ENCODE results near the gene LDLRAP1. TPM values are rescaled to one million over a fixed set of nuclear protein-coding genes. Genes with fewer than 3 reads are reported as not detected.

LDLRAP1 gene
- total and polyA plus RNA-seq, 9 of the 15 experiments (the other 6 are each of a cell fraction or from before 2014, with no cell fraction given): 0.56 to 29.6 (median 16.2) TPM

DNA sequence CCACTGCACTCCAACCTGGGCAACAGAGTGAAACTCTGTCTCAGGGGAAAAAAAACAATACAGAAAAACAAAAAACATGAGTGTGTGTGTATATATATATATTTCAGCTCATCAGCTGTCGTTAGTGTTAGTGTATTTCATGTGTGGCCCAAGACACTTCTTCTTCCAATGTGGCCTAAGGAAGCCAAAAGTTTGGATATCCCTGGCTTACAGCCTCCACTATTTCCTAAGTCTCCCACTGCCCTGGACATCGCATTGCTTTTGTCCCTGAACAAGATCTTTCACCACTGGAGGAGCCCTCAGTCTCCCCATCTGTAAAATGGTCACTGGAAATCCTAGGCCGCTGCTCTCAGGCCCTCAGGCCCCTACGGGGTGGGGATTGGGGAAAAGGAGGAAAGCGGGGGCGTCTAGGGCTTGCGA lies 391 bp upstream of the LDLRAP1 start (continued):
- TF ChIP-seq, protein P1, sequence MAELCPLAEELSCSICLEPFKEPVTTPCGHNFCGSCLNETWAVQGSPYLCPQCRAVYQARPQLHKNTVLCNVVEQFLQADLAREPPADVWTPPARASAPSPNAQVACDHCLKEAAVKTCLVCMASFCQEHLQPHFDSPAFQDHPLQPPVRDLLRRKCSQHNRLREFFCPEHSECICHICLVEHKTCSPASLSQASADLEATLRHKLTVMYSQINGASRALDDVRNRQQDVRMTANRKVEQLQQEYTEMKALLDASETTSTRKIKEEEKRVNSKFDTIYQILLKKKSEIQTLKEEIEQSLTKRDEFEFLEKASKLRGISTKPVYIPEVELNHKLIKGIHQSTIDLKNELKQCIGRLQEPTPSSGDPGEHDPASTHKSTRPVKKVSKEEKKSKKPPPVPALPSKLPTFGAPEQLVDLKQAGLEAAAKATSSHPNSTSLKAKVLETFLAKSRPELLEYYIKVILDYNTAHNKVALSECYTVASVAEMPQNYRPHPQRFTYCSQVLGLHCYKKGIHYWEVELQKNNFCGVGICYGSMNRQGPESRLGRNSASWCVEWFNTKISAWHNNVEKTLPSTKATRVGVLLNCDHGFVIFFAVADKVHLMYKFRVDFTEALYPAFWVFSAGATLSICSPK (IDR thresholded peaks at IDR 0.05; ENCODE audit: borderline replicate concordance): no peak
- 0 out of 2 replicates have a peak, but pooled peaks have one; percentile 7 for TF ChIP-seq ZNF24 (IDR thresholded peaks at IDR 0.05)
- no peak for TF ChIP-seq FOXA3 (CRISPR knock-in tag; conservative IDR thresholded peaks at IDR 0.05 in 1 of 2, IDR thresholded peaks at IDR 0.05 in 1 of 2)
- no peak for TF ChIP-seq FOXJ3 (CRISPR knock-in tag; IDR thresholded peaks at IDR 0.05)
- TF ChIP-seq TEAD4 (IDR thresholded peaks at IDR 0.05; ENCODE audit: low read length): no peak
- TF ChIP-seq TEAD4 (CRISPR knock-in tag; IDR thresholded peaks at IDR 0.05; ENCODE audit: borderline replicate concordance): no peak
- TF ChIP-seq, protein P2, sequence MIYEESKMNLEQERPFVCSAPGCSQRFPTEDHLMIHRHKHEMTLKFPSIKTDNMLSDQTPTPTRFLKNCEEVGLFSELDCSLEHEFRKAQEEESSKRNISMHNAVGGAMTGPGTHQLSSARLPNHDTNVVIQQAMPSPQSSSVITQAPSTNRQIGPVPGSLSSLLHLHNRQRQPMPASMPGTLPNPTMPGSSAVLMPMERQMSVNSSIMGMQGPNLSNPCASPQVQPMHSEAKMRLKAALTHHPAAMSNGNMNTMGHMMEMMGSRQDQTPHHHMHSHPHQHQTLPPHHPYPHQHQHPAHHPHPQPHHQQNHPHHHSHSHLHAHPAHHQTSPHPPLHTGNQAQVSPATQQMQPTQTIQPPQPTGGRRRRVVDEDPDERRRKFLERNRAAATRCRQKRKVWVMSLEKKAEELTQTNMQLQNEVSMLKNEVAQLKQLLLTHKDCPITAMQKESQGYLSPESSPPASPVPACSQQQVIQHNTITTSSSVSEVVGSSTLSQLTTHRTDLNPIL (CRISPR knock-in tag; IDR thresholded peaks at IDR 0.05): no peak
- TF ChIP-seq, protein P3, sequence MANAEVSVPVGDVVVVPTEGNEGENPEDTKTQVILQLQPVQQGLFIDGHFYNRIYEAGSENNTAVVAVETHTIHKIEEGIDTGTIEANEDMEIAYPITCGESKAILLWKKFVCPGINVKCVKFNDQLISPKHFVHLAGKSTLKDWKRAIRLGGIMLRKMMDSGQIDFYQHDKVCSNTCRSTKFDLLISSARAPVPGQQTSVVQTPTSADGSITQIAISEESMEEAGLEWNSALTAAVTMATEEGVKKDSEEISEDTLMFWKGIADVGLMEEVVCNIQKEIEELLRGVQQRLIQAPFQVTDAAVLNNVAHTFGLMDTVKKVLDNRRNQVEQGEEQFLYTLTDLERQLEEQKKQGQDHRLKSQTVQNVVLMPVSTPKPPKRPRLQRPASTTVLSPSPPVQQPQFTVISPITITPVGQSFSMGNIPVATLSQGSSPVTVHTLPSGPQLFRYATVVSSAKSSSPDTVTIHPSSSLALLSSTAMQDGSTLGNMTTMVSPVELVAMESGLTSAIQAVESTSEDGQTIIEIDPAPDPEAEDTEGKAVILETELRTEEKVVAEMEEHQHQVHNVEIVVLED (CRISPR knock-in tag; IDR thresholded peaks at IDR 0.05): no peak
- TF ChIP-seq ZNF140 (CRISPR knock-in tag; IDR thresholded peaks at IDR 0.05): no peak
- TF ChIP-seq RAD21 (CRISPR knock-in tag; conservative IDR thresholded peaks at IDR 0.05 in 1 of 2, IDR thresholded peaks at IDR 0.05 in 1 of 2): peak in 1 of 2 experiments; percentile 50; a peak in 2 of 4 replicates
- TF ChIP-seq TFAM (CRISPR knock-in tag; conservative IDR thresholded peaks at IDR 0.05): no peak
- no peak for TF ChIP-seq BDP1 (IDR thresholded peaks at IDR 0.05; ENCODE audit: insufficient read depth, insufficient read length)
- no peak for TF ChIP-seq PML (IDR thresholded peaks at IDR 0.05; ENCODE audit: low read length)
- no peak for TF ChIP-seq ESRRB (CRISPR knock-in tag; IDR thresholded peaks at IDR 0.05; ENCODE audit: borderline replicate concordance)
- TF ChIP-seq MYNN (IDR thresholded peaks at IDR 0.05): no peak
- TF ChIP-seq MYNN (CRISPR knock-in tag; IDR thresholded peaks at IDR 0.05): no peak
- peak; percentile 63 for TF ChIP-seq DACH1 (IDR thresholded peaks at IDR 0.05; ENCODE audit: partially characterized antibody)
- TF ChIP-seq ZNF175 (CRISPR knock-in tag; IDR thresholded peaks at IDR 0.05; ENCODE audit: low read depth): no peak
- TF ChIP-seq, protein P4, sequence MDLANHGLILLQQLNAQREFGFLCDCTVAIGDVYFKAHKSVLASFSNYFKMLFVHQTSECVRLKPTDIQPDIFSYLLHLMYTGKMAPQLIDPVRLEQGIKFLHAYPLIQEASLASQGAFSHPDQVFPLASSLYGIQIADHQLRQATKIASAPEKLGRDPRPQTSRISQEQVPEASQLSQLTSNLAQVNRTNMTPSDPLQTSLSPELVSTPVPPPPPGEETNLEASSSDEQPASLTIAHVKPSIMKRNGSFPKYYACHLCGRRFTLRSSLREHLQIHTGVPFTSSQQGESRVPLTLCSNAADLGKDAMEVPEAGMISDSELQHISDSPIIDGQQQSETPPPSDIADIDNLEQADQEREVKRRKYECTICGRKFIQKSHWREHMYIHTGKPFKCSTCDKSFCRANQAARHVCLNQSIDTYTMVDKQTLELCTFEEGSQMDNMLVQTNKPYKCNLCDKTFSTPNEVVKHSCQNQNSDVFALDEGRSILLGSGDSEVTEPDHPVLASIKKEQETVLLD (IDR thresholded peaks at IDR 0.05): 0 out of 2 replicates have a peak, but pooled peaks have one; percentile 36
- no peak for TF ChIP-seq HLTF (IDR thresholded peaks at IDR 0.05)
- TF ChIP-seq, protein P5, sequence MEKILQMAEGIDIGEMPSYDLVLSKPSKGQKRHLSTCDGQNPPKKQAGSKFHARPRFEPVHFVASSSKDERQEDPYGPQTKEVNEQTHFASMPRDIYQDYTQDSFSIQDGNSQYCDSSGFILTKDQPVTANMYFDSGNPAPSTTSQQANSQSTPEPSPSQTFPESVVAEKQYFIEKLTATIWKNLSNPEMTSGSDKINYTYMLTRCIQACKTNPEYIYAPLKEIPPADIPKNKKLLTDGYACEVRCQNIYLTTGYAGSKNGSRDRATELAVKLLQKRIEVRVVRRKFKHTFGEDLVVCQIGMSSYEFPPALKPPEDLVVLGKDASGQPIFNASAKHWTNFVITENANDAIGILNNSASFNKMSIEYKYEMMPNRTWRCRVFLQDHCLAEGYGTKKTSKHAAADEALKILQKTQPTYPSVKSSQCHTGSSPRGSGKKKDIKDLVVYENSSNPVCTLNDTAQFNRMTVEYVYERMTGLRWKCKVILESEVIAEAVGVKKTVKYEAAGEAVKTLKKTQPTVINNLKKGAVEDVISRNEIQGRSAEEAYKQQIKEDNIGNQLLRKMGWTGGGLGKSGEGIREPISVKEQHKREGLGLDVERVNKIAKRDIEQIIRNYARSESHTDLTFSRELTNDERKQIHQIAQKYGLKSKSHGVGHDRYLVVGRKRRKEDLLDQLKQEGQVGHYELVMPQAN (IDR thresholded peaks at IDR 0.05; ENCODE audit: borderline replicate concordance): no peak

All from K562 (cell line).